OCI-LY1 (cell line): Measurements from ENCODE around the gene PYGO2.
"Not testable (repeated sequence)": the region's sequence is repeated elsewhere in the genome, so short reads cannot be mapped to it uniquely, and the experiment has no call there.

Source experiments
- H2AFZ ChIP-seq: fragments of 200-600 bp; sonication (generic), shearing (Covaris generic); 2 replicates; pipeline ENCODE4 v1.6.0; 2014; ENCODE audit warnings: antibody characterized with exemption, mild to moderate bottlenecking, low read length
- H3F3A ChIP-seq: fragments of 200-600 bp; sonication (generic), shearing (Covaris generic); 2 replicates; pipeline ENCODE4 v1.6.0; 2014; ENCODE audit warnings: mild to moderate bottlenecking, antibody characterized with exemption, low read length, moderate library complexity; ENCODE audit not compliant: insufficient read depth
- H3K27ac ChIP-seq: fragments of 200-600 bp; sonication (generic); 2 replicates; pipeline ENCODE4 v1.5.1; 2014; ENCODE audit warnings: low read length, mixed run types, mild to moderate bottlenecking, low read depth; ENCODE audit not compliant: poor library complexity, severe bottlenecking
- H3K27me3 ChIP-seq: fragments of 200-600 bp; sonication (generic); 2 replicates; pipeline ENCODE4 v1.6.0; 2014; ENCODE audit warnings: antibody characterized with exemption, mild to moderate bottlenecking, low read length, moderate library complexity; ENCODE audit not compliant: insufficient read depth
- H3K36me3 ChIP-seq: fragments of 200-600 bp; sonication (generic); 2 replicates; pipeline ENCODE4 v1.6.1; 2014; ENCODE audit warnings: mild to moderate bottlenecking, antibody characterized with exemption, low read length, moderate library complexity, mixed read lengths; ENCODE audit not compliant: insufficient read depth
- H3K4me1 ChIP-seq: fragments of 200-600 bp; sonication (generic); 2 replicates; pipeline ENCODE4 v1.5.1; 2014; ENCODE audit warnings: mild to moderate bottlenecking, low read length, moderate library complexity; ENCODE audit not compliant: insufficient read depth, severe bottlenecking
- H3K4me2 ChIP-seq: fragments of 200-600 bp; sonication (generic), shearing (Covaris generic); 2 replicates; pipeline ENCODE4 v1.6.1; 2014; ENCODE audit warnings: low read length
- H3K4me3 ChIP-seq: fragments of 200-600 bp; sonication (generic); 2 replicates; pipeline ENCODE4 v1.5.1; 2014; ENCODE audit warnings: low read length, low read depth, mild to moderate bottlenecking, mixed read lengths; ENCODE audit not compliant: poor library complexity, severe bottlenecking
- H3K79me2 ChIP-seq: fragments of 200-600 bp; shearing (Covaris generic); 2 replicates; pipeline ENCODE4 v1.6.1; 2016; ENCODE audit warnings: mixed run types, low read length, mixed read lengths; ENCODE audit not compliant: insufficient read depth
- H3K9ac ChIP-seq: fragments of 200-600 bp; sonication (generic), shearing (Covaris generic); 2 replicates; pipeline ENCODE4 v1.6.1; 2014; ENCODE audit warnings: mild to moderate bottlenecking, low read length, mixed read lengths
- H3K9me2 ChIP-seq: fragments of 200-600 bp; sonication (generic), shearing (Covaris generic); 2 replicates; pipeline ENCODE4 v1.6.1; 2014; ENCODE audit warnings: low read depth, mild to moderate bottlenecking, low read length, mixed read lengths
- H3K9me3 ChIP-seq: fragments of 200-600 bp; shearing (Covaris generic); 2 replicates; pipeline ENCODE4 v1.6.1; 2014; ENCODE audit warnings: low read length, mixed read lengths
- H4K20me1 ChIP-seq: fragments of 200-600 bp; sonication (generic), shearing (Covaris generic); 2 replicates; pipeline ENCODE4 v1.6.0; 2016; ENCODE audit warnings: mild to moderate bottlenecking, low read length; ENCODE audit not compliant: insufficient read depth
- CTCF ChIP-seq: fragments of 200-600 bp; sonication (generic), shearing (Covaris generic); IDR thresholded peaks from 2 replicates; pipeline ENCODE4 v1.5.1; 2017; ENCODE audit warnings: mild to moderate bottlenecking, antibody characterized with exemption, low read length, moderate library complexity, mixed read lengths
- EZH2 ChIP-seq: fragments of 200-600 bp; sonication (generic), shearing (Covaris generic); IDR thresholded peaks from 2 replicates; pipeline ENCODE4 v1.8.0; 2017; ENCODE audit warnings: borderline replicate concordance, mixed run types, mild to moderate bottlenecking, antibody characterized with exemption, low read length, moderate library complexity, mixed read lengths

PYGO2 gene

GRCh38 chr1:154910851-154911250 lies 50.7 kb downstream of the PYGO2 start:
- H4K20me1 ChIP-seq: no peaks in the 10 kb centered on the region
- no peaks in the 10 kb centered on the region for H3K9me2 ChIP-seq
- TF ChIP-seq EZH2: no peak
- no peak for TF ChIP-seq CTCF
- H3K4me2 ChIP-seq: no peak overlapping the region
- 0 out of 2 replicates have a peak, but pooled peaks cover under 1% of the 10 kb centered on the region for H3K36me3 ChIP-seq
- H3K9me3 ChIP-seq: no peaks in the 10 kb centered on the region
- no peak overlapping the region for H3K4me3 ChIP-seq
- no peak overlapping the region for H3K9ac ChIP-seq
- no peaks in the 10 kb centered on the region for H3K79me2 ChIP-seq
- no peaks in the 10 kb centered on the region for H3F3A ChIP-seq
- no peak overlapping the region for H2AFZ ChIP-seq
- no peak overlapping the region for H3K27ac ChIP-seq
- no peaks in the 10 kb centered on the region for H3K27me3 ChIP-seq
- no peaks in the 10 kb centered on the region for H3K4me1 ChIP-seq

GRCh38 chr1:154908937-154909336 lies 52.6 kb downstream of the PYGO2 start:
- H3K36me3 ChIP-seq: no peaks in the 10 kb centered on the region
- H4K20me1 ChIP-seq: no peaks in the 10 kb centered on the region
- no peaks in the 10 kb centered on the region for H3K9me3 ChIP-seq
- H3K4me2 ChIP-seq: no peak overlapping the region
- no peaks in the 10 kb centered on the region for H3K27me3 ChIP-seq
- H3K79me2 ChIP-seq: no peaks in the 10 kb centered on the region
- H3K9me2 ChIP-seq: no peaks in the 10 kb centered on the region
- H3K4me1 ChIP-seq: no peaks in the 10 kb centered on the region
- H3K27ac ChIP-seq: no peak overlapping the region
- no peaks in the 10 kb centered on the region for H3F3A ChIP-seq
- no peak overlapping the region for H3K9ac ChIP-seq
- H3K4me3 ChIP-seq: no peak overlapping the region
- no peak overlapping the region for H2AFZ ChIP-seq
- TF ChIP-seq EZH2 (no peak), CTCF (no peak)

GRCh38 chr1:154908129-154908528 lies 53.5 kb downstream of the PYGO2 start:
- not testable (repeated sequence) for H3F3A ChIP-seq, H3K79me2 ChIP-seq, H4K20me1 ChIP-seq, H3K4me2 ChIP-seq, H3K9me2 ChIP-seq, H3K9ac ChIP-seq, H3K4me3 ChIP-seq, H3K27me3 ChIP-seq, H3K36me3 ChIP-seq, H3K27ac ChIP-seq, H3K4me1 ChIP-seq, H2AFZ ChIP-seq, H3K9me3 ChIP-seq
